ENCODE results near the gene OGFR.

The OGFR gene

DNA sequence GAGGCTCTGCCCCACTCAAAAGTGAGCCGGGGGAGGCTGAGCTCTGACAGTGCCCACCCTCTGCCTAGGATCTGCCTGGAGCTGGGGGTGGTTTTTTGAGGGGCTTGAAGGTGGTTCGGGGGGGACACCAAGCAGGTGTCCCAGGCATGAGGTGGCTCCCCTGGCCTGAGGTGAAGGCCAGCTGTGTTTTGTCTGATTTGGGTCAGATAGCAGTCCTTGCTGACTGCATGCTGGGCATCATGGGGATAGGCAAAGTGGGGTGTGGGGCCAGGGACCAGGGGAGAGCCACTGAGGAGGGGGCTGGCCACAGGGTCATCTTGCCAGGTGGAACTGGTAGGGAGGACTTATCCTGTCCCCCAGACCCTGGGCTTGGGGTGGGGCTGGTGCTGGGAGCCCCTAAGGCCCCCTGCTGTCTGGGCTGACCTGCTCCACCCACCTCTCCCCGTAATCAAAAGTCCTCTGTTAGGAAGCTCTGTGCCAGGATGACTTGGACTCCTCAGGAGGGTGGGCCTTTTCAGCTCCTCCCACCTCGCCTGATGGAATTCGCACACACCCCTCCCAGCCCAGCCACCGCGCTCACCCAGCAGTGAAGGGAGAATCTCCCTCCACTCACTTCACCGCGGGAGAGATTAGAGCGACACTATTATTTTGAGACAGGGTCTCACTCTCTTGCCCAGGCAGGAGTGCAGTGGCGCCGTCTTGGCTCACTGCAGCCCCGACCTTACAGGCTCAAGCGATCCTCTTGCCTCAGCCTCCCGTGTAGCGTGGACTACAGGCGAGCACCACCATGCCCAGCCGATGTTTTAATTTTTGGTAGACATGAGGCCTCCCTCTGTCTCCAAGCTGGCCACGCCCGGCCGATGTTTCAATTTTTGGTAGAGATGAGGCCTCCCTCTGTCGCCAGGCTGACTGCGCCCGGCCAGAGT, 10.7 kb downstream of the OGFR start:
- DNase-seq (ENCODE audit: low read depth): no peak

- DNase-seq (ENCODE audit: low read depth): no peak
Measured at GRCh38 chr20:62816031-62816883, 11.6 kb downstream of the OGFR start.

- no peak for DNase-seq (ENCODE audit: low read depth)
Measured at GRCh38 chr20:62816884-62817873, 12.5 kb downstream of the OGFR start, which contains the start of gene COL9A3. TSS of gene COL9A3 (plus strand) at chr20:62817050. CDS start at chr20:62817065, 15 bp downstream.

DNA sequence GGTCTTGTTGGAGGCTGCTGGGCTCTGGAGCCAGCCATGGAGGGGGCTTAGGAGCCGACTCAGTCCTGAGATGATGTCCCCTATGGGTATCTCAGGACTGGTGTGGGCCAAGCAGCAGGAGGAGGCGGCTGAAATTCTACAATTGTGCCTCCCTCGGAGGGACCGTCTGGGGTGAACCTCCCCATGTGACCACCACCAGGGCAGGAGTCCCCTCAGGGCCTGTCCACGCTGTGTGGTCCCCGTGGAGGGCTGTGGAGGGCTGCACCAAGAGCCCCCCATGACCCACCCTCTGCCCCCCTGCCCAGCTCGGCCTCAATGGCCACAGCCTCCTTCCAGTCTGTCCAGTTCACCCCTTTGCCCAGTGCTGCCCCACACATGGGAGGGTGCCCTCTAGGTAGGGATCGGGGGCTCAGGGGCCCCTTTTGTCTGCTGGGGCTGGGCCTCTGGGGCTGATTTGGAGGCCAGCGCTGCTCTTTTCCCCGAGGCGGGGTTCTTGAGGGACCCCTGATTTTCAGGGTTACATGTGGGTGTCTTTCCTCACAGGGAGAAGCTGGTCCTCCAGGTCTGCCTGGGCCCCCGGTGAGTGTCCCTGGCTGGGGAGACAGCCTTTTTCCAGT, 13.4 kb downstream of the OGFR start:
- no peak for DNase-seq (ENCODE audit: low read depth)

GRCh38 chr20:62818592-62819493, 14.2 kb downstream of the OGFR start:
- no peak for DNase-seq (ENCODE audit: low read depth)

DNA sequence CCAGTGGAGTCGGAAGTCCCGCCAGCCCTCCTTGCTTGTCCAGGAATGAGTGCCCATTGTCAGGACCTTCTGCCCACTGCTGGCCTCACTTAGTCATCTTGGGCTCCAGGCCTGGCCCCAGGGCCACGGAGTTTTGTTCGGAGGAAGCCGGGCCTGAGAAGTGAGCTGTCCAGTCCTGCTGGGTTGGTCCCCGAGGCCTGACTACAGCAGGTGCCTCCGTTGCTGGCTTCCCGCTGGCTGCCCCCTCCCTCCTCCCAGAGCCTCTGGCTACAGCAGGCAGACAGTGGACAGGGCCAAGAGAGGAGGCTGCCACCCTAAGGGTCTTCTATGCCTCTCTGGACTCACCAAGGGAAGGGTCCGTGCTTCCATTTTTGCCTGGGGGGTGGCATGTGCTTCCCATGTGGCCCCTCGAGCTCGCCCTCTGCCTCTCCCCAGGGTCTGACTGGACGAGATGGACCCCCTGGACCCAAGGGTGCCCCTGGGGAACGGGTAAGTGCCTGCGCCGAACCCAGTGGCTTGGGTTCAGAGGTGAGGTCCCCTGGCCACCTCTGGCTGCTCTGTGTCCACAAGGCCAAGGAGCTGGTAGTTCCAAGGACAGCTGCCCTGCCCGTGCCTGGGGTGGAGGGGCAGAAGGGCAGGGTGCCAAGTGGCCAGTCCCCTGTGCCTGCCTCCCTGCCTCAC, 15.0 kb downstream of the OGFR start:
- DNase-seq (ENCODE audit: low read depth): no peak

DNA sequence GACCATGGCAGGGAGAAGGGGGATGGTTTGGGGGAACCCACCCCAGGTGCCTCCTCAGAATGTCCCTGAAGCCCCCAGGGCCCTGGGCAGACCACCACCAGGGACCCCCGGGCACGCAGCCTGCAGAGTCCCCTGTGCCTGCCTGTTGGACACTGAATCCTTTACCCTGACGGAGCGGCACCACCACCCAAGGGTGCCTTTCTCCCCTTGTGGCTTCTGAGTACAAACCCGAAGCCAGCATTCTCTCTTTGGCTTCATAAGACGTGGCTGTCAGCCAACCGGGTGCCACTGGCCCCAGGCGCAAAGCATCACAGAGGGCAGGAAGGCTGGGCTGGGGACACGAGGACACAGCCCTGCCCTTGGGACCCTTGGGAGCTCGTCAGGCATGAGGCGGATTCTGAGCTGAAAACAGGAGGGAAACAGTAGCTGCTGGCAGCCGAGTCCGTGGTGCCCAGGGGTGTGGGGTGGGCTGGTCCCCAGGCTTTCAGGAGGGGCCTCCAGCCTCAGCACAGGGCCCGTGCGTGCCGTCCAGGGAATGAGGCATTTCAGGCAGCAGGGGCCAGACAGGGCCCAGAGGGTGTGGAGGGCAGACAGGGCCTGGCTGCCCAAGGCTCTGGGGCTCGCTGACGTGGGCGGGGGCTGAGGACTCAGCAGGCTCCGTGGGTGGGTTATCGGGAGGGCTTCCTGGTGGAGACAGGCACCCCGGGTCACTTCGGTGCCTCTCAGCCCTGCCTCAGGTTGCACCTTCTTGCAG, 15.8 kb downstream of the OGFR start:
- no peak for DNase-seq (ENCODE audit: low read depth)

- no peak for DNase-seq (ENCODE audit: low read depth)
Measured at GRCh38 chr20:62820962-62821725, 16.5 kb downstream of the OGFR start.

- no peak for DNase-seq (ENCODE audit: low read depth)
Measured at GRCh38 chr20:62821726-62822210, 17.1 kb downstream of the OGFR start.

DNA sequence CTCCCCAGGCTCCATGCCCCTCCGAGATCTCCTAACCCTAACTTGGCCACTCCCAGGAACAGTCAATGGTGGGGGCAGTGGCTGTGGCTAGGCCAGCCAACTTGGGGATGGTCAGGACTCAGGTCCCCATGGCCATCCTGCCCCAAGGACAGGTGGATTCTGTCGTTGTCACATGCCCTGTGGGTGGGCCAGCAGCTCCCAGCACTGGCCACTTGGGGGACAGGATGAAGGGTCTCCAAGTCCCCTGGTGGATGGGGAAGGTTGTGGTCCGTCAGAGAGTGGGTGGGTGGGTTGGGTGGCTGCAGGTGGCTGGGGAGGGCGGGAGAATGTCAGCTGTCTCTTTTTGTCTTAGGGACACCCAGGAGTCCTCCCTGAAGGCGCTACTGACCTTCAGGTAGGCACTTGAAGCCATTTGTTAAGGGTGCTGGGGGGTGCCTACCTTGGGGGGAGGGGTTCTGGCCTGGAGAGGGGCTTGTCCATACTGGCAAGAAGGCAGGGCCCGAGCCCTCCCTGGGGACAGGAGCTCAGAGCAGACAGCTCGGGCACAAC, 17.7 kb downstream of the OGFR start:
- DNase-seq (ENCODE audit: low read depth): no peak

GRCh38 chr20:62822788-62823651, 18.4 kb downstream of the OGFR start:
- DNase-seq (ENCODE audit: low read depth): no peak

- no peak for DNase-seq (ENCODE audit: low read depth)
Measured at GRCh38 chr20:62823688-62824475, 19.2 kb downstream of the OGFR start.

GRCh38 chr20:62824476-62825332, 20.1 kb downstream of the OGFR start:
- no peak for DNase-seq (ENCODE audit: low read depth)

- no peak for DNase-seq (ENCODE audit: low read depth)
Measured at GRCh38 chr20:62825333-62825985, 20.8 kb downstream of the OGFR start.

Measured in stimulated activated CD8-positive, alpha-beta memory T cell treated with anti-CD3 and anti-CD28 coated beads, Interleukin-12 subunit alpha, Interleukin-12 subunit beta, amount 100 ng/mL, for 4 hours (primary cell).